Lung (tissue), 12 donors: ENCODE results near the gene FOXP1. TPM values are rescaled to one million over a fixed set of nuclear protein-coding genes. Genes with fewer than 3 reads are reported as not detected.

Experiments
- ATAC-seq: fragments of 200-7000 bp; cut with Tn5 transposase; one replicate; pipeline ENCODE4 v1.9.1; 2020; ENCODE audit warnings: moderate number of reproducible peaks; ENCODE audit not compliant: insufficient read depth, low FRiP score
- DNase-seq, 3 donors: peaks; one replicate each; pipeline ENCODE4 v3.0.0-alpha.2; 2013 to 2017
- H3K27ac ChIP-seq, 2 donors: one replicate each; pipeline ENCODE4 v1.5.1; 2013; ENCODE audit warnings: mild to moderate bottlenecking in 2 of 2, moderate library complexity in 2 of 2, control low read depth in 1 of 2, inconsistent platforms in 1 of 2, low read depth in 1 of 2, low read length in 1 of 2
- H3K27me3 ChIP-seq, 3 donors: one replicate each; pipeline ENCODE4 v1.5.1; 2013; ENCODE audit warnings: low read length in 2 of 3; ENCODE audit not compliant: control insufficient read depth in 3 of 3, insufficient read depth in 3 of 3
- H3K36me3 ChIP-seq, 4 donors: one replicate each; pipeline ENCODE4 v1.5.1; 2013; ENCODE audit warnings: low read length in 4 of 4, mild to moderate bottlenecking in 1 of 4, moderate library complexity in 1 of 4; ENCODE audit not compliant: control insufficient read depth in 4 of 4, insufficient read depth in 4 of 4
- H3K4me1 ChIP-seq, 5 donors: one replicate each; pipeline ENCODE4 v1.5.1; 2013; ENCODE audit warnings: low read length in 5 of 5, mild to moderate bottlenecking in 2 of 5, moderate library complexity in 1 of 5; ENCODE audit not compliant: control insufficient read depth in 5 of 5, insufficient read depth in 5 of 5
- H3K4me3 ChIP-seq: one replicate; pipeline ENCODE4 v1.5.1; 2013; ENCODE audit warnings: mild to moderate bottlenecking, control low read depth, moderate library complexity
- H3K9ac ChIP-seq, 2 donors: one replicate each; pipeline ENCODE4 v1.5.1; 2013; ENCODE audit warnings: low read length in 2 of 2, control low read depth in 1 of 2; ENCODE audit not compliant: insufficient read depth in 1 of 2
- H3K9me3 ChIP-seq, 4 donors: one replicate each; pipeline ENCODE4 v1.5.1; 2013; ENCODE audit warnings: low read length in 3 of 4, mild to moderate bottlenecking in 1 of 4, moderate library complexity in 1 of 4; ENCODE audit not compliant: control insufficient read depth in 4 of 4, insufficient read depth in 3 of 4
- WGBS, 2 donors: extraction: QIAGEN DNeasy Blood & Tissue Kit; methylation state at CpG; one replicate each; pipeline ENCODE4 v1.1.7; 2013; 5-methylcytosine and 5-hydroxymethylcytosine counted together
- polyA plus RNA-seq, 2 donors: library from polyadenylated mRNA; stranded (reverse); fragments of 200-250 nt; gene quantifications; one replicate each; pipeline ENCODE4 v1.2.1, GENCODE V29; 2013
- total RNA-seq, 2 donors: library from RNA; depleted of rRNA in 1 of 2; stranded (reverse); fragments of >200 nt in 1 of 2; gene quantifications; one replicate each; pipeline ENCODE4 v1.2.1, GENCODE V29; 2014 to 2021
- TF ChIP-seq, protein P1 (sequence below): IDR thresholded peaks from 2 replicates; pipeline ENCODE4 v1.5.1; 2012; ENCODE audit warnings: mild to moderate bottlenecking; ENCODE audit errors: control extremely low read depth, extremely low read depth
- donor health status: control.
- donor health status: control.
- donor health status: Bipolar disorder and iron deficiency.
- donor health status: healthy.
- donor health status: DM: yes; HTN: yes; CAD: no.

FOXP1 gene
- total and polyA plus RNA-seq, 4 donors: 13.8 to 287 (median 73.9) TPM

DNA sequence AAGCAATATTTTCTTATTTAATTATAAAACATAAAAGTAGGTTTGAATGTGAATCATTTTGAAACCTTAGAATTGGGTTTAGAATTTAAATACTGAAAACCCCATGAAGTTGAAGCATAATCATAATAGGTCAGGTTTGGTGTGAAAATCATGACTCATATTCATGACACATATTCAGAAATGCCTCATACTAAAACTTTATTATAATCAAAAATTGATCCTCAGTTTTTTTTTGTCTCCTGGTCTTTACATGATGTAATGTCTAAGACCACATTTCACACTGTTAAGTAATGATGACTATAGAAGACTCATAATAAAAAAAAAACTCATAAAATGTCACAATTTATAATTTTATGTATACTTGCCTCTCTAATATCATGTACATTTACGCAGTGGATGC, 190.4 kb downstream of the FOXP1 start:
- H3K4me1 ChIP-seq: peaks cover 12 to 27% (median 20%) of the 10 kb centered on the region in 5 donors
- 96 to 100% methylated on average over 1 of the region's 1 CpG for whole genome bisulfite sequencing, 2 donors

DNA sequence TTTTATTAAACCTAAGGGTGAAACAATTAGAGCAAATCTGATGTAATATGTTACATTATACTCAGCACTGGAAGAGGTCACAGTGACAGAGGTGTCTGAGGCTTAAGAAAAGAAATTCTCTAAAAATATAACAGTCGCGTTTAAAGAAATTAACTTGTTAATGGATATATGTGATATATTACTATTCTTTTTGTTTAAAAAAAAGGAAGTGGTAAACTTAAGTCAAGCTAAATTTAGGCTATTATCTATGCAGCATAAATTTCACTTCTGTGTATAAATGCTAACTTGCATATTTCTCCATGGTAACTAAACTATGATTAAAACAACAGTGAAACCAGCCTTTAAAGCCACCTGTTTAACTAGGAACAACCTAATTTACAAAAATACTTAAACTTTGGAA, 191.3 kb downstream of the FOXP1 start:
- Histone ChIP-seq H3K4me1 (peaks cover 6 to 27% (median 12%) of the 10 kb centered on the region in 5 donors), H3K36me3 (no peaks in the 10 kb centered on the region), H3K27ac (no peak overlapping the region), H3K9me3 (no peaks in the 10 kb centered on the region), H3K9ac (no peak overlapping the region), H3K27me3 (no peaks in the 10 kb centered on the region), H3K4me3 (no peak overlapping the region)
- ATAC-seq (no peak), DNase-seq (no peak)
- TF ChIP-seq, protein P1, sequence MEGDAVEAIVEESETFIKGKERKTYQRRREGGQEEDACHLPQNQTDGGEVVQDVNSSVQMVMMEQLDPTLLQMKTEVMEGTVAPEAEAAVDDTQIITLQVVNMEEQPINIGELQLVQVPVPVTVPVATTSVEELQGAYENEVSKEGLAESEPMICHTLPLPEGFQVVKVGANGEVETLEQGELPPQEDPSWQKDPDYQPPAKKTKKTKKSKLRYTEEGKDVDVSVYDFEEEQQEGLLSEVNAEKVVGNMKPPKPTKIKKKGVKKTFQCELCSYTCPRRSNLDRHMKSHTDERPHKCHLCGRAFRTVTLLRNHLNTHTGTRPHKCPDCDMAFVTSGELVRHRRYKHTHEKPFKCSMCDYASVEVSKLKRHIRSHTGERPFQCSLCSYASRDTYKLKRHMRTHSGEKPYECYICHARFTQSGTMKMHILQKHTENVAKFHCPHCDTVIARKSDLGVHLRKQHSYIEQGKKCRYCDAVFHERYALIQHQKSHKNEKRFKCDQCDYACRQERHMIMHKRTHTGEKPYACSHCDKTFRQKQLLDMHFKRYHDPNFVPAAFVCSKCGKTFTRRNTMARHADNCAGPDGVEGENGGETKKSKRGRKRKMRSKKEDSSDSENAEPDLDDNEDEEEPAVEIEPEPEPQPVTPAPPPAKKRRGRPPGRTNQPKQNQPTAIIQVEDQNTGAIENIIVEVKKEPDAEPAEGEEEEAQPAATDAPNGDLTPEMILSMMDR: no peak
- 43 to 61% methylated on average over 2 of the region's 2 CpGs for WGBS, 2 donors

More for the DNA sequence above, 190.4 kb downstream of the FOXP1 start:
- no peak overlapping the region for H3K27ac ChIP-seq
- H3K9ac ChIP-seq: no peak overlapping the region
- no peak overlapping the region for H3K4me3 ChIP-seq
- DNase-seq (no peak), ATAC-seq (no peak)
- H3K36me3 ChIP-seq: no peaks in the 10 kb centered on the region
- H3K9me3 ChIP-seq: no peaks in the 10 kb centered on the region
- TF ChIP-seq, protein P1: no peak
- H3K27me3 ChIP-seq: no peaks in the 10 kb centered on the region

DNA sequence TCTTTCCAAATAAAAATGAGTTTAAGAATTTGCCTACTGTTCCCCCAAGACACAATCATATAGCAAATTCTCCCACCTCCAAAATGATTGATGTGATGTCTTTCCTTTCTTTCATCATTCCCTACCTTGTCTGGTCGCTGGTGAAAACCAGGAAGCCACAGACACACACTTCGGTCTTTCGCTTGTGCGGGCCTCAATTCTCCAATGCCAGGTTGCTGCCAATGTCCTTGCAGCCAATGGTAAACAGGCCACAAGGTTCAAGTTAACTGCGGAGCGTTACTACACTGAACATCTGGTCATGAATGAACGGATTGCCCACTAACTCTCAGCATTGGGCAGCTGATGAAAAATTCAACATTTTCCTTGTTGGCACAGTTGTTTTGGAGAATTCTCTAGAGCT, 192.2 kb downstream of the FOXP1 start:
- DNase-seq (no peak), ATAC-seq (no peak)
- 23 to 75% methylated on average over 7 of the region's 7 CpGs for WGBS, 2 donors
- TF ChIP-seq, protein P1: no peak
- Histone ChIP-seq H3K27me3 (no peaks in the 10 kb centered on the region), H3K4me1 (peaks cover 6 to 24% (median 12%) of the 10 kb centered on the region in 5 donors), H3K27ac (peak overlapping the region in 1 of 2 donors; percentile 52), H3K4me3 (no peak overlapping the region), H3K9me3 (no peaks in the 10 kb centered on the region), H3K36me3 (no peaks in the 10 kb centered on the region), H3K9ac (no peak overlapping the region)

DNA sequence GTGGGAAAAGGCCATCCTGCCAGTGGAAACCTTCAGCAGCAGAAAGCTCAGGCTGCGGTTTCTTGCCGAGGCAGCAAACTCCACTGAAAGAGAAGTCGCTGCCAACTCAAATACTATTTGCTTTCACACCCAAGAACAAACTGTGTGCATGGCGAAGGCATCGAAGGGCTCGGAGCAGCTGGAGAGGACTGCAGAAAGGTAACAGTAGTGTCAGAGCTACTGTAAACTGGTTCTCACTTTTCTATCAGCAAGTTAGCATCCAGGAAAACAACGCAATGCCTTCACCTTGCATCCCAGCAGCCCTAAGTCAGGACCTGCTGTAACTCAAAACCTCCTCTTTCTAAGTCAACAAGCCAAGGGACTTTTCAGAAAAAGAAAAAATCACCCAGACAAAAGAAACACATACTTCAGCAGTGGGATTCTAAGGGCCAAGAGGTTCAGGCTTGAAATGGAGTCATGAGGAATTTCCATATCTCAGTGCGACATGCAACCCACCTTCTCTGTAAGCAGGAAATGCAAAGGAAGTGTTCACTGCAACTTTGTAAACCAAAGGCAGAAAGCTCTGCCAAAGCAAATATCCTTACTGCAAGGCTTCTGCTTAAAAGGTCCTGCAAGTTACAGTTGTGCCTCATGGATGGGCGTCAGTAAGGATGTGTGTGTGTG, 193.5 kb downstream of the FOXP1 start:
- DNase-seq (peak; percentile 60 to 85 (median 81)), ATAC-seq (peak; percentile 51)
- no peaks in the 10 kb centered on the region for H3K9me3 ChIP-seq
- no peaks in the 10 kb centered on the region for H3K36me3 ChIP-seq
- TF ChIP-seq, protein P1: no peak
- no peak overlapping the region for H3K4me3 ChIP-seq
- H3K9ac ChIP-seq: peak overlapping the region in 1 of 2 donors; percentile 42
- H3K4me1 ChIP-seq: peaks cover 6 to 20% (median 12%) of the 10 kb centered on the region in 5 donors
- peak overlapping the region in 1 of 2 donors; percentile 86 for H3K27ac ChIP-seq
- 8% methylated on average over 9 of the region's 9 CpGs for WGBS, 2 donors
- no peaks in the 10 kb centered on the region for H3K27me3 ChIP-seq
